ENCODE results near the gene HLA-DRA. TPM values are rescaled to one million over a fixed set of nuclear protein-coding genes. Genes with fewer than 3 reads are reported as not detected.

HLA-DRA gene
- total RNA-seq, 1 experiment from 2014 or later = 2.8 TPM

DNA sequence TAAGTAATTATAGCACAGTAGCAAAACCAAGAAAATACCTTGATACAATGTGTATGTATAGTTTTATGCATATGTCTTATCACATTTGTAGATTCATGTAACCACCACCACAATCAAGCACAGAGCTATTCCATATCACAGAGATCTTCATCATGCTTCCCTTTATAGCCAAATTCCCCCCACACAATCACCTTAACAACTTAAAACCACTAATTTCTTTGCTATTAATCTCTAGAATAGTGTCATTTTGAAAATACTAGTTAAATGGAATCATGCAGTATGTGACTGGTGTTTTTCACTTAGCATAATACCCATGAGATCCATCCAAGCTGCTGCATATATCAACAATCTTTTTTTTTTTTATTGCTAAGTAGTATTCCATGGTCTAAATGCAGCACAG lies 8.2 kb downstream of the HLA-DRA start (continued):
- no peak for TF ChIP-seq ZNF281 (CRISPR knock-in tag; IDR thresholded peaks at IDR 0.05)

GRCh38 chr6:32449088-32449736 lies 9.5 kb downstream of the HLA-DRA start:
- Mint-ChIP-seq H3K27ac (no peak overlapping the region), H3K4me3 (no peak overlapping the region), H3K27me3 (ENCODE audit: low read depth) (peaks cover 13% of the 10 kb centered on the region), H3K4me1 (no peaks in the 10 kb centered on the region), H3K36me3 (peaks cover 16% of the 10 kb centered on the region), H3K9me3 (peaks cover 40% of the 10 kb centered on the region)
- TF ChIP-seq ZNF512 (CRISPR knock-in tag; IDR thresholded peaks at IDR 0.05; ENCODE audit: borderline replicate concordance) = 0 out of 2 replicates have a peak, but pooled peaks have one; percentile 53
- TF ChIP-seq ZNF263 (CRISPR knock-in tag; IDR thresholded peaks at IDR 0.05; ENCODE audit: low read depth) = no peak
- no peak for DNase-seq (ENCODE audit: low spot score)
- CTCF ChIA-PET = no interaction called here
- ATAC-seq = no peak
- POLR2A ChIA-PET = no interaction called here

GRCh38 chr6:32457054-32457453 lies 17.4 kb downstream of the HLA-DRA start:
- ChIA-PET POLR2A (no interaction called here), CTCF (no interaction called here)
- peaks cover 52% of the 10 kb centered on the region for H3K9me3 Mint-ChIP-seq
- no peaks in the 10 kb centered on the region for H3K4me1 Mint-ChIP-seq
- peaks cover 3% of the 10 kb centered on the region for H3K27me3 Mint-ChIP-seq (ENCODE audit: low read depth)
- peaks cover 14% of the 10 kb centered on the region for H3K36me3 Mint-ChIP-seq
- DNase-seq (ENCODE audit: low spot score) (no peak), ATAC-seq (no peak)
- no peak overlapping the region for H3K27ac Mint-ChIP-seq
- no peak overlapping the region for H3K4me3 Mint-ChIP-seq
- no peak for TF ChIP-seq NR1H2 (CRISPR knock-in tag; IDR thresholded peaks at IDR 0.05)
- TF ChIP-seq CREB1 (CRISPR knock-in tag; IDR thresholded peaks at IDR 0.05) = no peak
- TF ChIP-seq MXD4 (CRISPR knock-in tag; IDR thresholded peaks at IDR 0.05; ENCODE audit: borderline replicate concordance) = no peak
- no peak for TF ChIP-seq GABPB1 (CRISPR knock-in tag; IDR thresholded peaks at IDR 0.05)
- TF ChIP-seq, protein P1, sequence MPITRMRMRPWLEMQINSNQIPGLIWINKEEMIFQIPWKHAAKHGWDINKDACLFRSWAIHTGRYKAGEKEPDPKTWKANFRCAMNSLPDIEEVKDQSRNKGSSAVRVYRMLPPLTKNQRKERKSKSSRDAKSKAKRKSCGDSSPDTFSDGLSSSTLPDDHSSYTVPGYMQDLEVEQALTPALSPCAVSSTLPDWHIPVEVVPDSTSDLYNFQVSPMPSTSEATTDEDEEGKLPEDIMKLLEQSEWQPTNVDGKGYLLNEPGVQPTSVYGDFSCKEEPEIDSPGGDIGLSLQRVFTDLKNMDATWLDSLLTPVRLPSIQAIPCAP (CRISPR knock-in tag; IDR thresholded peaks at IDR 0.05) = no peak
- no peak for TF ChIP-seq ZSCAN18 (CRISPR knock-in tag; IDR thresholded peaks at IDR 0.05)
- no peak for TF ChIP-seq USF2 (CRISPR knock-in tag; IDR thresholded peaks at IDR 0.05)
- no peak for TF ChIP-seq TCF7 (CRISPR knock-in tag; IDR thresholded peaks at IDR 0.05; ENCODE audit: low read depth)
- no peak for TF ChIP-seq MYBL2 (CRISPR knock-in tag; IDR thresholded peaks at IDR 0.05)
- TF ChIP-seq, protein P2, sequence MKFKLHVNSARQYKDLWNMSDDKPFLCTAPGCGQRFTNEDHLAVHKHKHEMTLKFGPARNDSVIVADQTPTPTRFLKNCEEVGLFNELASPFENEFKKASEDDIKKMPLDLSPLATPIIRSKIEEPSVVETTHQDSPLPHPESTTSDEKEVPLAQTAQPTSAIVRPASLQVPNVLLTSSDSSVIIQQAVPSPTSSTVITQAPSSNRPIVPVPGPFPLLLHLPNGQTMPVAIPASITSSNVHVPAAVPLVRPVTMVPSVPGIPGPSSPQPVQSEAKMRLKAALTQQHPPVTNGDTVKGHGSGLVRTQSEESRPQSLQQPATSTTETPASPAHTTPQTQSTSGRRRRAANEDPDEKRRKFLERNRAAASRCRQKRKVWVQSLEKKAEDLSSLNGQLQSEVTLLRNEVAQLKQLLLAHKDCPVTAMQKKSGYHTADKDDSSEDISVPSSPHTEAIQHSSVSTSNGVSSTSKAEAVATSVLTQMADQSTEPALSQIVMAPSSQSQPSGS (CRISPR knock-in tag; IDR thresholded peaks at IDR 0.05; ENCODE audit: borderline replicate concordance, low read depth) = no peak
- TF ChIP-seq, protein P3, sequence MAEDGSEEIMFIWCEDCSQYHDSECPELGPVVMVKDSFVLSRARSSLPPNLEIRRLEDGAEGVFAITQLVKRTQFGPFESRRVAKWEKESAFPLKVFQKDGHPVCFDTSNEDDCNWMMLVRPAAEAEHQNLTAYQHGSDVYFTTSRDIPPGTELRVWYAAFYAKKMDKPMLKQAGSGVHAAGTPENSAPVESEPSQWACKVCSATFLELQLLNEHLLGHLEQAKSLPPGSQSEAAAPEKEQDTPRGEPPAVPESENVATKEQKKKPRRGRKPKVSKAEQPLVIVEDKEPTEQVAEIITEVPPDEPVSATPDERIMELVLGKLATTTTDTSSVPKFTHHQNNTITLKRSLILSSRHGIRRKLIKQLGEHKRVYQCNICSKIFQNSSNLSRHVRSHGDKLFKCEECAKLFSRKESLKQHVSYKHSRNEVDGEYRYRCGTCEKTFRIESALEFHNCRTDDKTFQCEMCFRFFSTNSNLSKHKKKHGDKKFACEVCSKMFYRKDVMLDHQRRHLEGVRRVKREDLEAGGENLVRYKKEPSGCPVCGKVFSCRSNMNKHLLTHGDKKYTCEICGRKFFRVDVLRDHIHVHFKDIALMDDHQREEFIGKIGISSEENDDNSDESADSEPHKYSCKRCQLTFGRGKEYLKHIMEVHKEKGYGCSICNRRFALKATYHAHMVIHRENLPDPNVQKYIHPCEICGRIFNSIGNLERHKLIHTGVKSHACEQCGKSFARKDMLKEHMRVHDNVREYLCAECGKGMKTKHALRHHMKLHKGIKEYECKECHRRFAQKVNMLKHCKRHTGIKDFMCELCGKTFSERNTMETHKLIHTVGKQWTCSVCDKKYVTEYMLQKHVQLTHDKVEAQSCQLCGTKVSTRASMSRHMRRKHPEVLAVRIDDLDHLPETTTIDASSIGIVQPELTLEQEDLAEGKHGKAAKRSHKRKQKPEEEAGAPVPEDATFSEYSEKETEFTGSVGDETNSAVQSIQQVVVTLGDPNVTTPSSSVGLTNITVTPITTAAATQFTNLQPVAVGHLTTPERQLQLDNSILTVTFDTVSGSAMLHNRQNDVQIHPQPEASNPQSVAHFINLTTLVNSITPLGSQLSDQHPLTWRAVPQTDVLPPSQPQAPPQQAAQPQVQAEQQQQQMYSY (CRISPR knock-in tag; IDR thresholded peaks at IDR 0.05) = no peak
- TF ChIP-seq E2F4 (CRISPR knock-in tag; IDR thresholded peaks at IDR 0.05; ENCODE audit: borderline replicate concordance, low read depth) = no peak
- no peak for TF ChIP-seq ETV6 (CRISPR knock-in tag; IDR thresholded peaks at IDR 0.05)
